Measurements from ENCODE around the gene PDE3A. TPM values are rescaled to one million over a fixed set of nuclear protein-coding genes. Genes with fewer than 3 reads are reported as not detected.

PDE3A gene
- polyA plus RNA-seq, 1 of the 3 experiments (the other 2 are of a cell fraction), result 0.67 TPM

GRCh38 chr12:20420557-20420956 is 52.2 kb downstream of the PDE3A start (continued):
- no peak for TF ChIP-seq REST (IDR thresholded peaks at IDR 0.05; ENCODE audit: low read depth, low read length)
- TF ChIP-seq FOXJ3 (CRISPR knock-in tag; IDR thresholded peaks at IDR 0.05), result no peak
- no peak for TF ChIP-seq USF2 (IDR thresholded peaks at IDR 0.05; ENCODE audit: borderline replicate concordance, low read depth, low read length)
- TF ChIP-seq ZBTB33 (IDR thresholded peaks at IDR 0.05; ENCODE audit: borderline replicate concordance, low read depth), result no peak
- no peak for TF ChIP-seq ELF1 (IDR thresholded peaks at IDR 0.05)
- no peak for TF ChIP-seq SIN3A (IDR thresholded peaks at IDR 0.05; ENCODE audit: borderline replicate concordance, low read depth, low read length)
- no peak for TF ChIP-seq MAX (IDR thresholded peaks at IDR 0.05; ENCODE audit: low read depth)

- Histone ChIP-seq H3K27ac (ENCODE audit: low read depth in 2 of 2, low read length in 1 of 2) (no peak overlapping the region), H2AFZ (ENCODE audit: low read depth) (no peak overlapping the region), H3K9me3 (no peaks in the 10 kb centered on the region), H3K9ac (no peak overlapping the region), H3K4me1 (ENCODE audit: control insufficient read depth in 1 of 2, insufficient read depth in 2 of 2, low read depth in 1 of 2, low read length in 1 of 2) (no peaks in the 10 kb centered on the region; a peak in 1 of 4 replicates), H3K9me2 (no peaks in the 10 kb centered on the region), H4K20me1 (ENCODE audit: insufficient read depth) (no peaks in the 10 kb centered on the region; the same call in 1 of the 2 replicates), H3F3A (replicated peaks; ENCODE audit: insufficient read depth) (peaks cover 3% of the 10 kb centered on the region), H3K27me3 (ENCODE audit: insufficient read depth) (no peaks in the 10 kb centered on the region), H3K4me2 (no peak overlapping the region), H3K79me2 (ENCODE audit: insufficient read depth) (peaks cover 37% of the 10 kb centered on the region), H3K4me3 (ENCODE audit: low read depth in 2 of 2, low read length in 1 of 2) (no peak overlapping the region), H3K36me3 (replicated peaks in 1 of 2; ENCODE audit: control insufficient read depth in 1 of 2, insufficient read depth in 2 of 2, low read length in 1 of 2) (no peaks in the 10 kb centered on the region)
- DNase-seq, result no peak
- 92% methylated on average over 2 of the region's 2 CpGs for WGBS (ENCODE audit: low lambda C conversion rate)
- POLR2A ChIA-PET, result no interaction called here
- TF ChIP-seq TAF1 (IDR thresholded peaks at IDR 0.05; ENCODE audit: borderline replicate concordance, low read depth, low read length), result no peak
- TF ChIP-seq FOSL2 (IDR thresholded peaks at IDR 0.05; ENCODE audit: borderline replicate concordance, low read depth), result no peak
- no peak for TF ChIP-seq USF2 (IDR thresholded peaks at IDR 0.05; ENCODE audit: borderline replicate concordance, low read depth, low read length)
- no peak for TF ChIP-seq MAX (IDR thresholded peaks at IDR 0.05; ENCODE audit: low read depth)
- no peak for TF ChIP-seq TCF12 (IDR thresholded peaks at IDR 0.05)
- no peak for TF ChIP-seq EZH2phosphoT487 (IDR thresholded peaks at IDR 0.05; ENCODE audit: borderline replicate concordance, low read depth)
- no peak for TF ChIP-seq FOXJ3 (CRISPR knock-in tag; IDR thresholded peaks at IDR 0.05)
- TF ChIP-seq RAD21 (IDR thresholded peaks at IDR 0.05; ENCODE audit: low read length), result no peak
- no peak for TF ChIP-seq CHD2 (IDR thresholded peaks at IDR 0.05; ENCODE audit: low read length, partially characterized antibody)
- TF ChIP-seq NRF1 (IDR thresholded peaks at IDR 0.05; ENCODE audit: low read depth, low read length), result no peak
- no peak for TF ChIP-seq TEAD4 (IDR thresholded peaks at IDR 0.05; ENCODE audit: borderline replicate concordance, insufficient read depth)
- no peak for TF ChIP-seq JUND (IDR thresholded peaks at IDR 0.05)
- TF ChIP-seq REST (IDR thresholded peaks at IDR 0.05; ENCODE audit: low read depth, low read length), result no peak
- TF ChIP-seq RFX5 (IDR thresholded peaks at IDR 0.05; ENCODE audit: low read length), result no peak
- no peak for TF ChIP-seq GATA2 (CRISPR knock-in tag; IDR thresholded peaks at IDR 0.05)
- TF ChIP-seq NFIC (IDR thresholded peaks at IDR 0.05; ENCODE audit: borderline replicate concordance), result no peak
- CTCF ChIA-PET, result no interaction called here
Observed at GRCh38 chr12:20421421-20421820, 53.1 kb downstream of the PDE3A start.

Measured in SK-N-SH (cell line).